GM21447 (cell line): ENCODE data around the gene LMTK2.

ENCODE experiments used
- ATAC-seq: cut with Tn5 transposase; IDR thresholded peaks from one replicate; pipeline ENCODE4 v1.9.1; 2021; ENCODE audit not compliant: unreplicated experiment

LMTK2 gene

GRCh38 chr7:98135984-98136383, 29.3 kb downstream of the LMTK2 start:
- no peak for ATAC-seq

GRCh38 chr7:98136423-98136822, 29.8 kb downstream of the LMTK2 start:
- no peak for ATAC-seq

- ATAC-seq = no peak
Measured at GRCh38 chr7:98137134-98137825, 30.6 kb downstream of the LMTK2 start.

- peak; percentile 72 for ATAC-seq
Measured at GRCh38 chr7:98137826-98138151, 31.1 kb downstream of the LMTK2 start.

- no peak for ATAC-seq
Measured at GRCh38 chr7:98138672-98139071, 32.0 kb downstream of the LMTK2 start.

- ATAC-seq = no peak
Measured at GRCh38 chr7:98142658-98143057, 36.0 kb downstream of the LMTK2 start.

- no peak for ATAC-seq
Measured at GRCh38 chr7:98148607-98149006, 41.9 kb downstream of the LMTK2 start.

GRCh38 chr7:98149116-98149692, 42.5 kb downstream of the LMTK2 start:
- no peak for ATAC-seq

- ATAC-seq = no peak
Measured at GRCh38 chr7:98151884-98152283, 45.2 kb downstream of the LMTK2 start.

- ATAC-seq = no peak
Measured at GRCh38 chr7:98156700-98157099, 50.0 kb downstream of the LMTK2 start.

GRCh38 chr7:98157761-98158160, 51.1 kb downstream of the LMTK2 start:
- no peak for ATAC-seq

GRCh38 chr7:98162758-98163157, 56.1 kb downstream of the LMTK2 start:
- peak; percentile 56 for ATAC-seq

GRCh38 chr7:98163269-98163668, 56.6 kb downstream of the LMTK2 start:
- no peak for ATAC-seq

GRCh38 chr7:98163704-98164494, 57.2 kb downstream of the LMTK2 start:
- ATAC-seq = no peak

- no peak for ATAC-seq
Measured at GRCh38 chr7:98165827-98166667, 59.4 kb downstream of the LMTK2 start.

GRCh38 chr7:98166668-98166970, 60.0 kb downstream of the LMTK2 start:
- no peak for ATAC-seq

- ATAC-seq = no peak
Measured at GRCh38 chr7:98167653-98168052, 61.0 kb downstream of the LMTK2 start.

- peak; percentile 61 for ATAC-seq
Measured at GRCh38 chr7:98168181-98168903, 61.7 kb downstream of the LMTK2 start.

GRCh38 chr7:98168904-98169621, 62.4 kb downstream of the LMTK2 start:
- ATAC-seq = no peak

- no peak for ATAC-seq
Measured at GRCh38 chr7:98170966-98171365, 64.3 kb downstream of the LMTK2 start.
